EL (cell line): ENCODE measurements around the gene MYL4.
"Not testable (repeated sequence)": the region's sequence is repeated elsewhere in the genome, so short reads cannot be mapped to it uniquely, and the experiment has no call there.

ENCODE experiments used
- DNase-seq: peaks from one replicate; pipeline ENCODE4 v3.0.0-alpha.2; 2016

The MYL4 gene

DNA sequence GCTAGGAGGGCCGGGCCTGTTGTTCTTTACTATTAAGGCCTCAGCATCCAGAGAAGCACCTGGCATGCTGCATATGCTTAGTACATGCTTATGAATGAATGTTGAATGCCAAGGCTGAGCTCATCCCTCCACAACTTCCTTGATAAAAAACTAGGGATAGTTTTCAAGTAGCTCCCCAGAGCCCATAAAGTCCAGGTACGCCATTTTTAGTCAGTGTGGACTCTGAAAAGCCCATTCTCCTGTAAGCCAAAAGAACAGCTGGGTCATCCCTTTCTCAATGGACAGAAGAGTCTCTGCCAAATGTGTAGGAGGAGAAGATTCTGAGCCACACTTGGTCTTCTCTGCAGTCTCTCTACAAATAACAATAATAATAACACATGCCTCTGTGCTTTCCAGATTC, 35.5 kb downstream of the MYL4 start:
- DNase-seq, result no peak

DNA sequence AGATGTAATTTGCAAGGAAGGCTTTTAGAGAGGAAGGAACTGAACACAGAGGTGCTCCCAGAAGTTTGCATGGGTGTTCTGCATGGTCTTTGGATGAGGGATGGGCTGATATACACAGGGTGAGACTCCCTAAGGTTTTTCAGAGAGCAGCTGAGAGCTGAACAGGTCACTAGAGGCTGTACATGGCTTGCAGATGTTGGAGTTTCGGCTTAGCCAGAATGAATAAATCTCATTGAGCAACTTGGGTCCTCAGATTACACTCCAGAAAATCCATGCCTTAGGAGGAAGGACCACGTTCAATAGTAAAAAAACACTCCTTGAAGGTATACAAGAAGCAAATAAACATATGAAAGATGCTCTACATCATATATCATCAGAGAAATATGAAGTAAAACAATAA, 37.0 kb downstream of the MYL4 start:
- DNase-seq, result no peak

DNA sequence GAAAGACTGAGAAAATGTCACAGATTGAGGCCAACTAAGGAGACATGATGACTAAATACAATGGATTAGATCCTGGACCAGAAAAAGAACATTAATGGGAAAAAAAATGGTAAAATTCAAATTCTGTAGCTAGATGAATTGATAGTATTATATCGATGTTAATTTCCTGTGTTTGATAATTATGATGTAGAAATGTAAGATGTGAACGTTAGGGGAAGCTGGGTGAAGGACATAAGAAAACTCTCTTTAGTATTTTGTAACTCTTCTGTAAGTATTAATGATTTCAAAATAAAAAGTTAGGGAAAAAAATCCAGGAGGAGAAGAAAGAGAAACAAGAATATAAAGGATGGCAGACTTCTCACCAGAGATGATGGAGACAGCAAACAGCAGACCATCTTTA, 41.7 kb downstream of the MYL4 start:
- no peak for DNase-seq

DNA sequence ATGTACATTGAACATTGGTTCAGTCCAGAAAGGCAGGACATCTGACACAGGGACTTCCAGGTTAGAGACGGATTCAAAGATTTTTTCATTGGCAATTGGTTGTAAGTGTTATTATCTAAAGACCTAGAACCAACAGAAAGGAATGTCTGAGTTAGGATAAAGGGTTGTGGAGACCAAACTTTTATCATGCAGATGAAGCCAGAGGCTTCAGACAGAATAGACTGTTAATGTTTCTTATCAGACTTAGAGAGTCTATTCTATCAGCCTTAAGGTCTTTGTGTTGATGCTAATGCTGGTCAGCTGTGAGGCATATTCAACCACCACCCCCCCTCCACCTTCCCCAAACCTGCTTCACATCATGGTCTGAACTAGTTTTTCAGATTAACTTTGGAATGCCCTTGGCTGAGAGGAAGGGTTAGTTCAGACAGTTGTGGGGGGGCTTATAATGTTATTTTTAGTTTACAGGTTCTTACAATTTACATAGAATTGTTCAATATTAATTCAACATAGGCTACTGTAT, 42.3 kb downstream of the MYL4 start:
- no peak for DNase-seq

DNA sequence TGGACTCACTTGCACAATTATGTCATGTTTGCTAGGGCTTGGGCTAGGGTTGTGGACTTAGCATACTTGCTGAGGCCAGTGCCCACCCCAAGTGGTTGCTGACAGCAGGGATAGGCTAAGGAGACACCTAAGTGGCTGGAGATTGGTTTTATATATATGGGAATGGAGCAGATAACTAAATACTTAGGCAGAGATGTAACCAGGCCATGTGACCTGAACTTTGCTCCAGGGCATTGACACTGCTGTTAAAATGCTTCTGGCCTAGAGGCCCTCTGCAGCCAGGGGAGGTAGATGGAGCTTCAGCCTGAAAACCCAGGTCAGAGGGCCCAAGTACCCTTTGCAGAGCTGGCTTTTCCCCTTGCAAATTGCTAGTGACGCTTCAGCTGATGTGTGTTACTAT, 43.1 kb downstream of the MYL4 start:
- DNase-seq, result peak; percentile 46

DNA sequence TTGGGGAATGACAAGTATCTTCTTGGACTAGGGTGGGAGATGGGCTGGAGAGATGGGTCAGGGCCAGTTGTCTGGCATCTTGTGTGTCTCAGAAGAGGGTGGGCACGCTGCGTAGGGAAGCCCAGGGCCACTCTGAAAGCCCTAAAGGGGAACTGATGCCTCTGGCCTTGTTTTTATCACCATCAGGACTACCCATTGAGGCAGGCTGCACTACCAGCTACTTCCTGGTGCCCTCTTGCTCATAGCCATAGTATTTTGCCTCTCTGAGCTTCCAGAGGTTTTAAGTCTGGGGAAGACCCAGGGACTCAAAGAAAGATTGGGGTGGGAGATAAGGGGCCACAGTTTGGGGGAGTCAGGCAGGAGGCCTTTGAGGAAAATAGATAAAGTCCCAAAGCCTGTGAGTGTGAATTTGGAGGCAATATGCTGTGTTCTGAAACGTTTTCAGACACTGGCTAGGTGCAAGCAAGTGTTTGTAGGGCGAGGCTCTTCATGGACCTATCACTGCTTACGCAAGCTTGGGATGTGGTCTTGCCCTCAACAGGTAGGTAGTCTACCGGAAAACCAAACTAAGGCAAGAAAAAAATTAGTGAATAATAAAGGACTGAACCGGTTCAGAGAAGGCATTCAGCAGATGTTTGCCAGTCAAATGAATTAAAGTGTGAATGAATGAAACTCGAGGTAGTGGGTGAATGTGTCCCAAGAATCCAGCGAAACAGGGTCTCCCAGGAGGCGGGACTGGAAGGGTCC, 43.8 kb downstream of the MYL4 start:
- no peak for DNase-seq

DNA sequence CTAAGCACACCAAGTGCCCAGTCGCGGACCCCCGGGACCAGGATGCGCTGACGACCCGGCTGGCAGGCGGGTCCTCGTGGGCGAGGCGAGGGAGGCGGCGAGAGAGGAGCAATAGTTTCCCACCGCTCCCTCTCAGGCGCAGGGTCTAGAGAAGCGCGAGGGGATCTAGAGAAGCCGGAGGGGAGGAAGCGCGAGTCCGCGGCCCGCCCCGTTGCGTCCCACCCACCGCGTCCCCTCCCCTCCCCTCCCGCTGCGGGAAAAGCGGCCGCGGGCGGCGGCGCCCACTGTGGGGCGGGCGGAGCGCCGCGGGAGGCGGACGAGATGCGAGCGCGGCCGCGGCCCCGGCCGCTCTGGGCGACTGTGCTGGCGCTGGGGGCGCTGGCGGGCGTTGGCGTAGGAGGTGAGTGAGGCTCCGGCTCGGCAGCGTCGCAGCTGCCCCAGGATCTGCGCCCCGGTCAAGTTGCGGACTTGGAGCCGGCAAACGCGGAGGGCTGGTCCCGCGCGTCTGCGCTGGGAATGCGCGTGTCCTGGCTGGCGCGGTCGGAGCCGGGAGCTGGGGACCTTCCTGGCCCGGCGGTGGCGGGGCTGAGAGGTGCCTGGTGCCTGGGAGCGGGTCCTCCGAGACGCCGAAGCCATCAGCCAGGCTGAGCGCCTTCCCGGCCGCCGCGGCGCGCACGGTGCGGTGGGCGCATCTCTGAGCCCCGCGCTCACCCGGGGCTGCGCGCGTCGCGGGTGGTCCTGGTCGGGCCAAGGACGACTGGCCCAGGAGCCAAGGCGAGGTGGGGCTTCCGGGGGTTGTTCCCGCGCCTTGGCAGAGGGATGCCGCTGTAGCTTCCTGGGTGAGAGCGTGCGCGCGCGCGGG, 44.6 kb downstream of the MYL4 start, which contains the start of gene ITGB3:
ITGB3 (plus strand) TSS at position 287 of the 862 bp plus-strand sequence; CDS start at position 322, 35 bp downstream.
- peak; percentile 82 for DNase-seq

DNA sequence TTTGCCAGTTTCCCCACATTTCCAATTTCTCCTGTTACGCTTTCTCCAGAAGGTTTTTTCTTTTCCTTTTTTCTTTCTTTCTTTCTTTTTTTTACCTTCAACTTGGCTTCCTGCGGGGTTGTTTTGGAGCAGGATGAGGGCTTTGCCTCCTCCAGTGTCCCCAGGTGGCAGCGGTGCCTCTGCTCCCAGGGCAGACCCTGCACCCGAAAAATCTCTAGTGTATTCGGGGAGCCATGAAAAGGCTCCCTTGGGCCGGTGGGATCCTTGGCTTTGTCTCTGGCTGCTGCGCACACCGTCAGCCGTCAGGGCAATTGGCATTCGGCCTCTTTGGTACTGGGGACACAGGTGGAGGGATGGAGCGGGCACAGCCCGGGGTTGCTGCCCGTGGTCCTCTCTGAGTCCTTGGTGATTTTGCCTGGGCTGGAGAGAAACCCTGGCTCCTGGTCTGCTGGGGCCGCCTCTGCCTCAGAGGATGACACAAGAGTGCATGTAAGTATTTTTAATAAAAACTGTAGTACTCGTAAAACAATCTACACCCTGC, 45.3 kb downstream of the MYL4 start:
- no peak for DNase-seq

DNA sequence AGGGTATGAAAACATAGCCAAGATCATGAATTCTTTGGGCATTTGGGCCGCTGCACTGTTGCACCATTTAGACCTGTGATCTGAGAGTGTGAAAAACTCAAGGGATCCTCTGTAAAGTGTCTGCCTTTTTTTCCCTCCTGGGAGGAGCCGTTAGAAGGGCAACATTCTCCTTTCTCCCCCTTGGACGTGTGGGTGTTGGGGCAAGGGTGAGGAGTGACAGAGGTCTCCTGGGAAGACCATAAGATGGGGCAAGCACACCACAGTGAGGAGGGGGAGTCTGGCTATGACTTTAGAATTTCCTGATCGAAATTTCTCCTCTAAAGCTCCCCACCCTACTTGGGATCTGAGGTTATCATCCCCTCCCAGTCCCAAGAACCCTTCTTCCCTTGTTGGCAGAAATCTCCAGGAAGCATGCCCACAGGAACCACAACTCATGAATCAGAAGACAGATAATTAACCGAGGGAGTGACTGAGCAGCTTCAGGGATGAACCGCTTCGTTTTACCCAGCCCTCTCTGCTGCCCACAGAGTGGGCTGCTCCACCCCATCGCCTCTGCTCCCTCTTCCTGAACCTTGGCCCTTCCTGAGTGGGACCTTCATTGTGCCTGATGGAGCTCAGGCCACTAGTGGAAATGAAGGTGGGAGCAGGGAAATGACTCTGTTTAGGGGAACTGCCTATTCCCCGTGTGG, 48.6 kb downstream of the MYL4 start:
- peak; percentile 89 for DNase-seq

DNA sequence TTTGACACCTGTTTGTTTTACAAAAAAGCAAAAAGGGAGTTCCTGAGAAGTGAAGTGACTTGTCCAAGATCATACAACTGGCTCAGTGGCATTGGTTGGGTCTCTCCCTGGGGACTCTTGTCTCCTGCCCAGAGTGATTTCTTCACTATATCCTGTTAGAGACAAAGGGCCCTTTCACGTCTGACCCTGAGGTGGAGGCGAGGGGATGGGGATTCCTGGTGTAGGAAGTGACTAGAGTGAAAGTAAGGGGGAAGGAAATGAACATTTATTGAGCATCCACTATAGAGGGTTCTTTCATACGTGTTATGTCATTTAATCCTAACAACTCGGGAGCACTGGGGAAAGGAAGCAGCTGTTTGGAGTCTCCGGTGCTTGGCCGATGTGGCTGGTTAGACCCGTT, 53.4 kb downstream of the MYL4 start:
- no peak for DNase-seq

DNA sequence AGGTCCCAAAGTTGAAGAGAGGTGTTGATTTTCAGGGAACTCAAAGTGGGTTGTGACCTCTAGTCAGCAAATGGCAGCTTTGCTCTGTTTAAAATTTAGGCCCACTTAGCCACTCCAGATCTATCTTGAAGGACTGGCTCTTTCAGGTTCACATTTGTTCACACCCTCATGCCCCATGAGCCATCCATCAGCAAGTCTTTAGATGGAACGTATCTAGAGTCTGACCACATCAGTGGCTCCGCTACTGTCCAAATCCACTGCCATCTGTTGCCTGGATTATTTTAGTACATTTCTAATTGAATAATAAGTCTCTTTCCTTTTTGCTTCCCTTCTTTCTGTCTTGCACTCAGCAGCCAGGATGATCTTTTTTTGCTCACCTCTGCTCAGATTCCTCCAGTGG, 55.0 kb downstream of the MYL4 start:
- DNase-seq, result no peak

DNA sequence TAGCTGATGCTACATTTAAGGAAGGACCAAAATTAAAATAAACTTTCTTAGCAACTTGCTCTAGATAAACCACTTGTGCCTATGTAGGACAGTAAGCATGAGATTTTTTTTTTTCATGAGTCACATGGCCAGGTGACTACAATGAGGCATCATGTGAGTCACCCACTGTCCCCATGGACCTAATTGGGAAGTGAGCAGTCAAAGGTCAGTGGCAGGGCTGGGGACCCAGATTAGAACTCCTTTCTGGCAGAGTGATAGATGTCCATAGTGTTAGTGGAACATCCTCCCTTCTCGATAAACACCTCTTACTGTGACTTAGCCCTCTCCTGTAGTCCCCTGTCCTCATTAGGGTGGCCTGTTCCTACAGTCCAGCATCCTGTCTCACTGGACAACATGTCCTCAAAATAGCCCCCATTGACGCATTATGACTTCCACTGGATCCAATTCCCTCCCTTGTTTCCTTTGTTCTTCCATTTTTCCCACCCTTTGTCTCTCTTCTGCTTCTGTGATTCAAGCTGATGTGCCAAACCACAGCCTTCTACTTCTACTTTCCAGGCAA, 56.9 kb downstream of the MYL4 start:
- peak; percentile 50 for DNase-seq

DNA sequence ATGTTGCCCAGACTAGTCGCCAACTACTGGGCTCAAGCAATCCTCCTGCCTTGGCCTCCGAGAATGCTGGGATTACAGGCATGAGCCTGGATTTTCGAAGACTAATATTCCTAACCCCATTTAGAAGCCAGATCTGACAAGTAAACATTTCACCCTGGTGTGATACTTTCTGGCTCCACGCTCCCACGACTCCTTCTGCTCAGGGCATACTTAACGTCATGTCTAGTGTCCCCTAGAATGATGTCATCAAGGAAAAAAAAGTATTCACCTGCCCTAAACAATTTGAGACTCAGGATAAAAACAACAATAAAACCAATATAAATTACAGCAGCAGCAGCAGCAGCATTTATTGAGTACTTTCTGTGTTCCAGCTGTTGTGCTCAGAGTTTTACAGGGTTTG, 57.6 kb downstream of the MYL4 start:
- DNase-seq, result no peak

DNA sequence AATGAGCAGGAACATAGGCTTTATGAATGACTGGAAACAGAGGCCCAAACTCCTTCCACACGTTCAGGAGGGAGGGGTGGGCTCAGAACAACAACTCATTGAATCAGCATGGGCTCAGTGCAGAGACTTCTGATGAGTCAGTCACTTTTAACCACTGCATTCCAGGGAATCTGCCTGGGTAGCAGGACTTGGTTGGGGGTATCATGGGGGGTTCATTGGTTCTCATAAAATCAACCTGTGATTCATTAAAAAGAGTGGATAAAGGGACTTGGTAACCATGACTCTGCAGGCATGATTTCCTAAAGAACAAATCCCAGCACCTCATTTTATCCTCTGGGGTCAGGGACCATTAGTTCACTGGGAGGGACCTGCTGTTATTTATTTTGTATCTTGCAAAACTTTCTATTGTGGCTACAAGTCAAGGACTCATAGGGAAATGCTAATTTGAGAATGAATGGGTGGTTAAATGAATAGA, 58.2 kb downstream of the MYL4 start:
- peak; percentile 94 for DNase-seq

DNA sequence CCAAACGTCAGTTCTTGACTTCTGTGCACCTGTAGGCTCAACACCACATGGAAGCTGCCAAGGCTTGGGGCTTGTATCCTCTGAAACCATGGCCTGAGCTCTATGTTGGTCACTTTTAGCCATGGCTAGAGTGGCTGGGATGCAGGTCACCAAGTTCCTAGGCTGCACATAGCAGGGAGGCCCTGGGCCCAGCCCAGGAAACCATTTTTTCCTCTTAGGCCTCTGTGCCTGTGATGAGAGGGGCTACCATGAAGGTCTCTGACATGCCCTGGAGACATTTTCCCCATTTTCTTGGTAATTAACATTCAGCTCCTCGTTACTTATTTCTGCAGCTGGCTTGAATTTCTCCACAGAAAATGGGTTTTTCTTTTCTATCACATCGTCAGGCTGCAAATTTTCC, 59.8 kb downstream of the MYL4 start:
- DNase-seq, result not testable (repeated sequence)

DNA sequence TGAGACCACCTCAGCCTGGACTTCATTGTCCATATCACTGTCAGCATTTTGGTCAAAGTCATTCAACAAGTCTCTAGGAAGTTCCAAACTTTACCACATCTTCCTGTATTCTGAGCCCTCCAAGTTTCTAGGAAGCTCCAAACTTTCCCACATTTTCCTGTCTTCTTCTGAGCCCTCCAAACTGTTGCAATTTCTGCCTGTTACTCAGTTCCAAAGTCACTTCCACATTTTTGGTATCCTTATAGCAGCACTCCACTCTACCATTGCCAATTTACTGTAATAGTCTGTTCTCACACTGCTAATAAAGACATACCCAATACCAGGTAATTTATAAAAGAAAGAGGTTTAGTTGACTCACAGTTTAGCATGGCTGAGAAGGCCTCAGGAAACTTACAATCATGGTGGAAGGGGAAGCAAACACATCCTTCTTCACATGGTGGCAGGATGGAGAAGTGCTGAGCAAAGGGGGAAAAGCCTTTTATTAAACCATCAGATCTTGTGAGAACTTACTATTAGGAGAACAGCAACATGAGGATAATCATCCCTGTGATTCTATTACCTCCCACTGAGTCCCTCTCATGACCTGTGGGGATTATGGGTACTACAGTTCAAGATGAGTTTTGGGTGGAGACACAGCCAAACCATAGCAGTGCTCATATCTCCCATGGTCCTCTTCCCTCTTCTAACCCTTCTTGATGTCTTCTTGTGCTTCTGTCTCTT, 60.6 kb downstream of the MYL4 start:
- DNase-seq, result not testable (repeated sequence)

DNA sequence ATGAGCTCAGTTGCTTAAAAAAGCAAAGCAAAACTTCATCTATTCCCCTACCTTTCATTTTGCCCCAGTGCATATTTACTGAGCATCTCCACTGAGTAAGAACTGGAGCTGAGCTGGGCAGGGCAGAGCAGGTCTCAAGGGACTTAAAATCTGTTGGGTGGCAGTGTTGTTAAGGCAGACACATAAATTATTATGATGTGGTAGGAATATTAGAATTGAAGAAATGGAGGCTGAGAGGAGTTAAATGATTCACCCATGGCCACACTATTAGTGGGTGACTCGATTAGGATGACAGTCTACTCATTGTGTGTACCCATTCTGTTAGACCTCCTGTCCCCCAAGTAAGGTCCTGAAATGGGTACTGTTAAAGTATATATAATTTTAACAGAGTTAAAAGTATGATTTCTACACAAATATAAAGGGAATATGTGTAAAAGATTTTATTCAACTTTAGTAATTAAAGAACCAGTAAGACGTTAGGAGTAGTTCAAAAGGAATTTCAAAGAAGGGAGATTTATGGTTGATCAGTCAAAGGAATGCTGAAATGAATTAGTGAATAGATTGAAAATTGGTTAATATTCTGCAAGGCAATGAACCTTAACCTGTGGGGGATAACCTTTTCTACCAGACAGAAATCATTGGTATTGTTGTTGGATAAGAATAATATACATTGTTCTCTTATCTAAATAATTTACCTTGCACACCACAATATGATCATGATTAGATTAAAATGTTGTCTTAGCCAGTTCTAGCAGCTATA, 62.0 kb downstream of the MYL4 start:
- DNase-seq, result no peak

DNA sequence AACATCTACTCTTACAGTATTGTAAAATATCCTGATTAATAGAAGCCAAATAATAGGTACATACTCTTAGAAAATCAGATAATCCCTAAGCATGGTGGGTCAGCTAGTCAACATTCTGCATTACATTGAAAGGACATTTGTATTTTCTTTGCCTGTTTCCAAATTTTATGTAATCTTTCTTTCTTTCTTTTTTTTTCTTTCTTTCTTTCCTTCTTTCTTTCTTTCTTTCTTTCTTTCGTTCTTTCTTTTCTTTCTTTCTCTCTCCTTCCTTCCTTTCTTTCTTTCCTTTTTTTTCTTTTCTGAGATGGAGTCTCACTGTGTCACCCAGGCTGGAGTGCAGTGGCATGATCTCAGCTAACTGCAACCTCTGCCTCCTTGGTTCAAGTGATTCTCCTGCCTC, 63.3 kb downstream of the MYL4 start:
- DNase-seq, result no peak

DNA sequence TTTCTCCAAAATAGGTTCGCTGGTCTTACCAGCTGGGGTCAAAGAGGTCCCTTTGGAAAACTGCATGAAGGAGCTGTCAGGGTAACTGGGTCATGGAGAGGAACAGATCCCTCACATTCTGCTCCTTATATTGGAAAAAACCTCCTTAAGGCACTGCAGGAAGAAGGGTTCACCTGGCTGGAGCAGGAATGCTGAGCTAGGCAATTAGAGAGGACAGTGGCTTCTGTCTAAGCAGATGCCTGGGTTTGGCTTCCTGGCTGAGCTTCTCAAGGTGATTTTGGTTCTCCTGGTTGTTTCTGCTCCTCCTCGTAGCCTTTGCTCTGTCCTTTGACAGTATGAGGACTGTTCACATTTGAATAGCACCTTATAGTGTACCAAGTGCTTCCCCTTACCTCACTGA, 64.1 kb downstream of the MYL4 start:
- DNase-seq, result no peak
